MG63 (cell line): ENCODE results near the gene CSRNP2. TPM values are rescaled to one million over a fixed set of nuclear protein-coding genes. Genes with fewer than 3 reads are reported as not detected.

Experiments
- DNase-seq: peaks from one replicate; pipeline ENCODE4 v3.0.0-alpha.2; 2020
- H3K27me3 ChIP-seq: fragments of 250-450 bp; sonication (Bioruptor Pico); 2 replicates; pipeline ENCODE4 v1.5.1; 2020; ENCODE audit warnings: mild to moderate bottlenecking, moderate library complexity
- H3K36me3 ChIP-seq: fragments of 250-450 bp; sonication (Bioruptor Pico); 2 replicates; pipeline ENCODE4 v1.5.1; 2020; ENCODE audit warnings: mild to moderate bottlenecking, moderate library complexity
- H3K4me3 ChIP-seq: fragments of 250-450 bp; sonication (Bioruptor Pico); 2 replicates; pipeline ENCODE4 v1.5.1; 2020; ENCODE audit warnings: mild to moderate bottlenecking, moderate library complexity
- H3K9me3 ChIP-seq: fragments of 250-450 bp; sonication (Bioruptor Pico); 2 replicates; pipeline ENCODE4 v1.5.1; 2020; ENCODE audit warnings: mild to moderate bottlenecking, moderate library complexity
- total RNA-seq: library from RNA; depleted of rRNA; stranded (reverse); fragments of >200 nt; shearing (Covaris generic); gene quantifications from 2 replicates; pipeline ENCODE4 v1.2.3, GENCODE V29; 2014; ENCODE audit warnings: low replicate concordance

CSRNP2 gene
- total RNA-seq, 1 experiment from 2014 or later: 7.8 TPM

- H3K9me3 ChIP-seq: no peaks in the 10 kb centered on the region
- H3K27me3 ChIP-seq: no peaks in the 10 kb centered on the region
- peaks cover 62% of the 10 kb centered on the region for H3K36me3 ChIP-seq
- no peak for DNase-seq
- H3K4me3 ChIP-seq: no peak overlapping the region
These were observed 31.6 kb downstream of the CSRNP2 start for GRCh38 chr12:51051787-51052186.

DNA sequence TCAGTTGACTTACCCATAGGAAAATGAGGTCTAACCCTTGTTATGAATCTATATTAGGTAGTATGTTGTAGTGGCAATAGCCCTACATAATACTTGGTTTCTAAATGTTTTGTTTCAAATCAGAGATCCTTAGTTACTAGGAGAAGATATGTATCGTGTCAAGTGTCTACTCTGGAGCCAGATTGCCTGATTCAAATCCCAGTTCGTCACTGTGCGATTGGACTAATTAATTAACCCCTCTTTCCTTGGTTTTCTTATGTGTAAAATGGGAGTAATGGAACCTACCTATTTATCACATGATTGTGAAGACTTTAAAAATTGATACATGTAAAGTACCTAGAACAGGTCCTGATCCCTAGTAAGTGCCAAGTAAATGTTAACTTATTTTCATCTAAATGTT lies 33.9 kb downstream of the CSRNP2 start:
- Histone ChIP-seq H3K9me3 (no peaks in the 10 kb centered on the region), H3K36me3 (peaks cover 43% of the 10 kb centered on the region), H3K4me3 (peak overlapping the region; percentile 99), H3K27me3 (no peaks in the 10 kb centered on the region)
- DNase-seq: no peak

DNA sequence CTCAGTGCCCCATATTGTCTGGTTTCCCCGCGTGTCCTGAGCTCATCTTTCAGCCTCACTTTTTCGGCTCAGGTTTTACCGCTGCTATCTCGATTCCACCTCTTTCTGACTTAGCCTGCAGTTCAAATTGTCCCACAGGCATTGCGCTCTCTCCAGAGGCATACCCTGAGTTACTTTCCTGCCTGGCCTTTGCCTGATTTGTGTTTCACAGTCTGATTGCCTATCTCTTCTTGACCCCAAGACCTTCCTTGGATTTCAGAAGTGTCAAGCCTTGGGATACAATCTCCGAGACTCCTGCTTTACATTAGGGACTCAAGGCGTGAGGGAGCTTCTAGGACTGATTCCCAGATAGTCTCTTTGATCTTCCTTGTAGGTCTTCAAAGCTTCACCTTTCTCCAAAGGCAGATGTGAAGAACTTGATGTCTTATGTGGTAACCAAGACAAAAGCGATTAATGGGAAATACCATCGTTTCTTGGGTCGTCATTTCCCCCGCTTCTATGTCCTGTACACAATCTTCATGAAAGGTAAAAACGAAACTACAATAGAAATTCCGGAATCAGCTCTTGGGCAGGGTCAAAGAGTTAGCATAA lies 34.6 kb downstream of the CSRNP2 start:
- Histone ChIP-seq H3K27me3 (no peaks in the 10 kb centered on the region), H3K36me3 (peaks cover 36% of the 10 kb centered on the region), H3K9me3 (no peaks in the 10 kb centered on the region), H3K4me3 (peak overlapping the region; percentile 99)
- no peak for DNase-seq

- peak within 1 kb of the TSS; percentile 99 for H3K4me3 ChIP-seq
- H3K9me3 ChIP-seq: no peaks in the 10 kb centered on the region
- H3K27me3 ChIP-seq: no peaks in the 10 kb centered on the region
- DNase-seq: peak; percentile 95
- peaks cover 30% of the 10 kb centered on the region for H3K36me3 ChIP-seq
These were observed 35.5 kb downstream of the CSRNP2 start, which contains the start of gene LETMD1 for GRCh38 chr12:51047655-51048540. LETMD1 (plus strand) TSS chr12:51048327; CDS start chr12:51048357, 30 bp downstream.

- no peaks in the 10 kb centered on the region for H3K9me3 ChIP-seq
- DNase-seq: no peak
- no peaks in the 10 kb centered on the region for H3K27me3 ChIP-seq
- H3K36me3 ChIP-seq: no peaks in the 10 kb centered on the region
- no peak overlapping the region for H3K4me3 ChIP-seq
These were observed 47.1 kb downstream of the CSRNP2 start for GRCh38 chr12:51036279-51036678.

DNA sequence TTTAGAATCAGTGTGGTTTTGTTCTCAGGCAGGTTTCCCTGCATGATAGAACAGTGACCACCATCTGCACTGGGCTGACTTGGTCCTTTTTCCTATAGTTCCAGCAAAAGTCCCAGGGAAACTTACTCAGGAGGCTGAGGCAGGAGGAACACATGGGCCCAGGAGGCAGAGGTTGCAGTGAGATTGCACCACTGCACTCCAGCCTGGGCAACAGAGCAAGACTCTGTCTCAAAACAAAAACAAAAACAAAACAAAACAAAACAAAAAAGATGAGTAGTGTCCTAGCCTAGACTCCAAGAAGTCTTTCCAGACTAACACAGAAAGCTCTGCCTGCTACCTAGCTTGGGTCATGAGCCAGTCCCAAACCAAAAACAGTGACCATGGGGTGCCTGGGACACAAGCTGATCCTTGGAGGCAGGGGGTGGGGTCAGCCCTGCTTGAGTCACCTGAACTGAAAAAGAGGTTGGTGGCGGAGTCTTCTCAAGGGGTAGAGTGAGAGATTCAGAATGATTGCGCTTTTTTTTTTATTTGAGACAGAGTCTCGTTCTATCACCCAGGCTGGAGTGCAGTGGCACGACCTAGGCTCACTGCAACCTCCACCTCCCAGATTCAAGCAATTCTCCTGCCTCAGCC lies 49.8 kb downstream of the CSRNP2 start:
- H3K27me3 ChIP-seq: no peaks in the 10 kb centered on the region
- no peaks in the 10 kb centered on the region for H3K9me3 ChIP-seq
- no peaks in the 10 kb centered on the region for H3K36me3 ChIP-seq
- DNase-seq: no peak
- H3K4me3 ChIP-seq: no peak overlapping the region

DNA sequence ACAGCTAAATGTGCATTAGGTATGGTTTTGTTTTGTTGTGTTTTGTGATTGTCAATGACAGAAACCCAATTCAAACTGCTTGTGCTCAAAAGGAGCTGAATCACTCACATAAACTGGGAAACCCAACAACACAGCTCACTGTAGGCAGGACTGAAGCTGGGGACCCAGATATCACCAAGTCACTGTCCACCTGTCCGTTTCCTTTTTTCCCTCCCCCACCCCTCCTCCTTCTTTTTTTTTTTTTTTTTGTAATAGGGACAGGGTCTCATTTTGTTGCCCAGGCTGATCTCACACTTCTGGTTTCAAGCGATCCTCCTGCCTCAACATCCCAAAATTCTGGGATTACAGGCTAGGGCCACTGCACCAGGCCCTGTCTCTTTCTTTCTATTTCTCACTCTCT lies 50.3 kb downstream of the CSRNP2 start:
- H3K9me3 ChIP-seq: no peaks in the 10 kb centered on the region
- H3K27me3 ChIP-seq: no peaks in the 10 kb centered on the region
- H3K4me3 ChIP-seq: no peak overlapping the region
- no peaks in the 10 kb centered on the region for H3K36me3 ChIP-seq
- DNase-seq: no peak

GRCh38 chr12:51028813-51029150 lies 54.6 kb downstream of the CSRNP2 start:
- Histone ChIP-seq H3K36me3 (0 out of 2 replicates have a peak, but pooled peaks cover 2% of the 10 kb centered on the region), H3K4me3 (no peak overlapping the region), H3K9me3 (no peaks in the 10 kb centered on the region), H3K27me3 (no peaks in the 10 kb centered on the region)
- no peak for DNase-seq

GRCh38 chr12:51028126-51028812 lies 55.1 kb downstream of the CSRNP2 start:
- Histone ChIP-seq H3K4me3 (no peak overlapping the region), H3K27me3 (no peaks in the 10 kb centered on the region), H3K36me3 (0 out of 2 replicates have a peak, but pooled peaks cover 2% of the 10 kb centered on the region), H3K9me3 (no peaks in the 10 kb centered on the region)
- DNase-seq: peak; percentile 8

- no peak for DNase-seq
- 0 out of 2 replicates have a peak, but pooled peaks cover 2% of the 10 kb centered on the region for H3K36me3 ChIP-seq
- H3K9me3 ChIP-seq: no peaks in the 10 kb centered on the region
- no peak overlapping the region for H3K4me3 ChIP-seq
- H3K27me3 ChIP-seq: no peaks in the 10 kb centered on the region
These were observed 56.0 kb downstream of the CSRNP2 start for GRCh38 chr12:51027342-51027835.

DNA sequence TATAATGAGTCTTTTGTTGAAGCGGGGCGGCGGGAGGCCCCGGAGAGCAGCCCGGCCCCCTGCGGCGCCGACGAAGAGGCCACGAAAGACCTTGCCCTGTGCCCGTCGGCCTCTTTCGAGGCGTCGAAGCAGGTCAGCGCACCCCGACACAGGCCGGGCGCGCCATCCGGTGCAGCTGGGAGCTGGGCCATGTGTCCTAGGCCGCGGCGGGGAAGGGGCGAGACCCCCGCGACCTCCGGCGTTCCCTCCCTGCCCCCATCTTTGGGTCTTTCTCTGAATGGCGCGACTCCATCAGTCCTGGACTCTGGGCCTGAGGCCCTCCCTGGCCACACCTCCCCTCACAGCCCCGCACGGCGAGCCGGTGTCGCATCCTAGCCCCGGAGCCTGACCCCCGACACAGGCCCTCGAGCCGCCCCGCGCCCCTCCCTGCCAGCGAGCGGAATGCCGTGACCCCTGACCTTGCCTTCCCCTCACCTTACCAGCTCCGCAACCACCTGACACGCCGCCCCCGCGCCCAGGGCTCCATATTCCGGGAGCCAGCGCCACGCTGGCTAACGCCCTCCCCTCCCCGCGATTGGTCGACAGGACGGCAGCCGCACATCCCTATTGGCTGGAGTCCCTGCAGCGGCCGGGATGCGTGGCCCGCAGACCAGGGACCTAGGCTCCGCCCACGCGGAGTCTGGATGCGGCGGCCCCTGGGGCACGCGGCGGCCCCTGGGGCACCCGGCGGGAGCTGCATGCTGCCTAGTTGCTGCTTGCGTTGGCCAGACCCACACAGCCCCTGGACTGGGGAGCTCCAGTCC lies 57.4 kb downstream of the CSRNP2 start, which contains the start of gene SLC11A2:
Gene SLC11A2 (minus strand): TSS at position 549 of the 803 bp plus-strand sequence. CDS start 15,656 bp downstream, outside the sequence.
- peak; percentile 98 for DNase-seq
- Histone ChIP-seq H3K36me3 (peaks cover 2% of the 10 kb centered on the region; the same call in 1 of the 2 replicates), H3K27me3 (no peaks in the 10 kb centered on the region), H3K9me3 (no peaks in the 10 kb centered on the region), H3K4me3 (peak within 1 kb of the TSS; percentile 69)

GRCh38 chr12:51025338-51025835 lies 58.0 kb downstream of the CSRNP2 start:
- H3K4me3 ChIP-seq: peak overlapping the region; percentile 69
- peaks cover 2% of the 10 kb centered on the region; the same call in 1 of the 2 replicates for H3K36me3 ChIP-seq
- H3K27me3 ChIP-seq: no peaks in the 10 kb centered on the region
- H3K9me3 ChIP-seq: no peaks in the 10 kb centered on the region
- no peak for DNase-seq

- peak overlapping the region; percentile 69 for H3K4me3 ChIP-seq
- peaks cover 2% of the 10 kb centered on the region; the same call in 1 of the 2 replicates for H3K36me3 ChIP-seq
- H3K27me3 ChIP-seq: no peaks in the 10 kb centered on the region
- no peaks in the 10 kb centered on the region for H3K9me3 ChIP-seq
- no peak for DNase-seq
These were observed 59.6 kb downstream of the CSRNP2 start for GRCh38 chr12:51023625-51024382.

- Histone ChIP-seq H3K27me3 (no peaks in the 10 kb centered on the region), H3K4me3 (no peak overlapping the region), H3K9me3 (no peaks in the 10 kb centered on the region), H3K36me3 (peaks cover 2% of the 10 kb centered on the region; the same call in 1 of the 2 replicates)
- DNase-seq: no peak
These were observed 61.7 kb downstream of the CSRNP2 start for GRCh38 chr12:51021694-51022093.
